Skeletal muscle satellite cell (primary cell): ENCODE data around the gene SORT1.

Experiments
- H3K27me3 ChIP-seq: 2 replicates; pipeline ENCODE4 v1.7.0; 2013; ENCODE audit warnings: low read length; ENCODE audit not compliant: control insufficient read depth, insufficient read depth
- H3K36me3 ChIP-seq: 2 replicates; pipeline ENCODE4 v1.7.0; 2013; ENCODE audit warnings: mild to moderate bottlenecking, control low read depth, low read length; ENCODE audit not compliant: insufficient read depth
- H3K4me1 ChIP-seq: 2 replicates; pipeline ENCODE4 v1.7.0; 2013; ENCODE audit warnings: low read length; ENCODE audit not compliant: control insufficient read depth, insufficient read depth
- H3K4me2 ChIP-seq: 2 replicates; pipeline ENCODE4 v1.7.0; 2013; ENCODE audit warnings: mild to moderate bottlenecking, low read length
- H3K4me3 ChIP-seq: 2 replicates; pipeline ENCODE4 v1.7.0; 2013; ENCODE audit warnings: low read length
- H3K9ac ChIP-seq: 2 replicates; pipeline ENCODE4 v1.7.0; 2013; ENCODE audit warnings: mild to moderate bottlenecking, low read depth, low read length, moderate library complexity
- H3K9me3 ChIP-seq: replicated peaks from 2 replicates; pipeline ENCODE4 v1.7.0; 2013; ENCODE audit warnings: mild to moderate bottlenecking, control low read depth, low read length

Gene SORT1

GRCh38 chr1:109274533-109275476 is 122.9 kb downstream of the SORT1 start:
- no peak overlapping the region for H3K4me3 ChIP-seq
- H3K36me3 ChIP-seq = peaks cover 13% of the 10 kb centered on the region
- H3K9ac ChIP-seq = no peak overlapping the region

DNA sequence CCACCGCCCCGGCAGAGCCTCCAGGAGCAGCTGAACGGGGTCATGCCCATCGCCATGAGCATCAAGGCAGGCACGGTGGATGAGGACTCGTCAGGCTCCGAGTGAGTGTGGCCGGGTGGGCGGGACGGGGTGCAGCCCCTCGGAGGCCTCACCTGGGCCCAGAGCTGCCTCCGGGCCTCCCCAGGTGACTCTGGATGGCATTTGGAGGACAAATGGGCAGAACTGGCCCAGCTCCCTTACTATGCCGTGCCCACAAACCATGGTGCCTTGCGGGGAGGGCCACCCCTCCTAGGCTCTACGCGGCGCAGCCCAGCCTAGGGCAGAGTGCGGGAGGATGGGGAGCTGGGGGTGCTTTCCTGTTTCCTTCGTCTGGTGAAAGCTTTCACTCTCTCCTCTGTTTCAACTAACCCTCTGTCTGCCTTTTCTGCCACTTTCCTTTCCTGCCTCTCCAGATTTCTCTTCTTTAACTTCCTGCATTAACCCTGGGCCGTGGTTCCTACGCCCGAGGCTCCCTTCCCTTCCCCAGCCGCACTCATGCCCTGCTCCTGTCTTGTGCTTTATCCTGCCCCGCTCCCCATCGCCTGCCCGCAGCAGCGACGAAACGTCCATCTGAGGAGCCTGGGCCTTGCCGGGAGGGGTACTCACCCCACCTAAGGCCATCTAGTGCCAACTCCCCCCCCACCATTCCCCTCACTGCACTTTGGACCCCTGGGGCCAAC is 124.0 kb downstream of the SORT1 start:
- no peaks in the 10 kb centered on the region for H3K9me3 ChIP-seq
- no peak overlapping the region for H3K9ac ChIP-seq
- peaks cover 10% of the 10 kb centered on the region for H3K36me3 ChIP-seq
- no peaks in the 10 kb centered on the region for H3K27me3 ChIP-seq
- peaks cover 25% of the 10 kb centered on the region for H3K4me1 ChIP-seq
- no peak overlapping the region for H3K4me2 ChIP-seq
- no peak overlapping the region for H3K4me3 ChIP-seq

More at GRCh38 chr1:109274533-109275476, 122.9 kb downstream of the SORT1 start:
- Histone ChIP-seq H3K4me1 (peaks cover 25% of the 10 kb centered on the region), H3K4me2 (no peak overlapping the region), H3K27me3 (no peaks in the 10 kb centered on the region), H3K9me3 (no peaks in the 10 kb centered on the region)

DNA sequence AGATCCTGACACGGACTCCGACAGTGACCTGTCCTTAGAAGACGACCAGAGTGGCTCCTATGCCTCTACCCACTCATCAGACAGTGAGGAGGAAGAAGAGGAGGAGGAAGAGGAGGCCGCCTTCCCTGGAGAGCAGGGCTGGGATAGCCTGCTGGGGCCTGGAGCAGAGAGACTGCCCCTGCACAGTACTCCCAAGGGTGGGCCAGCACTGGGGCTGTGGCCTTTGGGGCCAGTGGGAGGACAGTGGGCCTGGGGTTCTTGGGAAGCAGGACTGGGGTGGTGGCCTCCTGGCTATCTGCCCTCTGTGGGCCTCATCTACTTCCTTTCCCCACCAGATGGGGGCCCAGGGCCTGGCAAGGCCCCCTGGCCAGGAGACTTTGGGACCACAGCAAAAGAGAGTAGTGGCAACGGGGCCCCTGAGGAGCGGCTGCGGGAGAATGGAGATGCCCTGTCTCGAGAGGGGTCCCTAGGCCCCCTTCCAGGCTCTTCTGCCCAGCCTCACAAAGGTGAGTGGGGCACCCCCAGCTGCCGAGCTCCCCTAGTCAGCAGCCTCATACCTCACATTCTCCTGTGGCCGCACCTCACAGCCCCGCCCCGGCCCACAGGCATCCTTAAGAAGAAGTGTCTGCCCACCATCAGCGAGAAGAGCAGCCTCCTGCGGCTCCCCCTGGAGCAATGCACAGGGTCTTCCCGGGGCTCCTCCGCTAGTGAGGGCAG is 124.7 kb downstream of the SORT1 start:
- no peak overlapping the region for H3K4me3 ChIP-seq

GRCh38 chr1:109272021-109272799 is 125.5 kb downstream of the SORT1 start:
- Histone ChIP-seq H3K4me3 (no peak overlapping the region), H3K27me3 (no peaks in the 10 kb centered on the region), H3K4me1 (peaks cover 25% of the 10 kb centered on the region), H3K36me3 (no peaks in the 10 kb centered on the region), H3K4me2 (no peak overlapping the region), H3K9me3 (no peaks in the 10 kb centered on the region), H3K9ac (no peak overlapping the region)

More for the DNA sequence above, 124.7 kb downstream of the SORT1 start:
- no peaks in the 10 kb centered on the region for H3K9me3 ChIP-seq
- no peak overlapping the region for H3K4me2 ChIP-seq
- H3K9ac ChIP-seq = no peak overlapping the region
- H3K4me1 ChIP-seq = peaks cover 25% of the 10 kb centered on the region
- H3K27me3 ChIP-seq = no peaks in the 10 kb centered on the region
- peaks cover 3% of the 10 kb centered on the region for H3K36me3 ChIP-seq

GRCh38 chr1:109271458-109271857 is 126.3 kb downstream of the SORT1 start:
- Histone ChIP-seq H3K27me3 (no peaks in the 10 kb centered on the region), H3K4me1 (peaks cover 25% of the 10 kb centered on the region), H3K9ac (no peak overlapping the region), H3K9me3 (no peaks in the 10 kb centered on the region), H3K4me3 (no peak overlapping the region), H3K36me3 (no peaks in the 10 kb centered on the region), H3K4me2 (no peak overlapping the region)

- no peak overlapping the region for H3K9ac ChIP-seq
- H3K4me3 ChIP-seq = no peak overlapping the region
- peaks cover 19% of the 10 kb centered on the region for H3K4me1 ChIP-seq
- H3K9me3 ChIP-seq = no peaks in the 10 kb centered on the region
- no peaks in the 10 kb centered on the region for H3K27me3 ChIP-seq
- H3K4me2 ChIP-seq = no peak overlapping the region
- no peaks in the 10 kb centered on the region for H3K36me3 ChIP-seq
Observed at GRCh38 chr1:109270623-109271317, 126.9 kb downstream of the SORT1 start.

DNA sequence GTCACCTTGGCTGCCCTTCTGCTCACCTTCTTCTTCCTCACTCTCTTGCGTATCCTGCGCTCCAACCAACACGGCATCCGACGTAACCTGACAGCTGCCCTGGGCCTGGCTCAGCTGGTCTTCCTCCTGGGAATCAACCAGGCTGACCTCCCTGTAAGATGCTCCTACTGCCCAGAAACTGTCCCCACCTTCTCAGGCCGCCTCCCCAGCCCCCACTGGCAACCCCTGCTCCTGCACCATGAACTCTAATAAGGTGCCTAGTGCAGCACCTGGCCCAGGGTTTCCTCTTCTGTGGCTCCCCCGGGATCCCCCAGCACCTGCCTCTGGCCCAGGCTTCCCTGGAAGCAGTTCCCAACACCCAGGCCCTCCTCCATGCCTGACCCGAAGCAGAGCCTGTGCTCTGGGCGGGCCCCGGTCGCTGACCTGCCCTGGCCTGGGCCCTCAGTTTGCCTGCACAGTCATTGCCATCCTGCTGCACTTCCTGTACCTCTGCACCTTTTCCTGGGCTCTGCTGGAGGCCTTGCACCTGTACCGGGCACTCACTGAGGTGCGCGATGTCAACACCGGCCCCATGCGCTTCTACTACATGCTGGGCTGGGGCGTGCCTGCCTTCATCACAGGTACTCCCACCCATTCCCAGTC is 127.6 kb downstream of the SORT1 start:
- H3K27me3 ChIP-seq = no peaks in the 10 kb centered on the region
- H3K36me3 ChIP-seq = no peaks in the 10 kb centered on the region
- no peaks in the 10 kb centered on the region for H3K9me3 ChIP-seq
- H3K4me3 ChIP-seq = no peak overlapping the region
- H3K9ac ChIP-seq = no peak overlapping the region
- H3K4me1 ChIP-seq = peaks cover 12% of the 10 kb centered on the region
- H3K4me2 ChIP-seq = no peak overlapping the region

DNA sequence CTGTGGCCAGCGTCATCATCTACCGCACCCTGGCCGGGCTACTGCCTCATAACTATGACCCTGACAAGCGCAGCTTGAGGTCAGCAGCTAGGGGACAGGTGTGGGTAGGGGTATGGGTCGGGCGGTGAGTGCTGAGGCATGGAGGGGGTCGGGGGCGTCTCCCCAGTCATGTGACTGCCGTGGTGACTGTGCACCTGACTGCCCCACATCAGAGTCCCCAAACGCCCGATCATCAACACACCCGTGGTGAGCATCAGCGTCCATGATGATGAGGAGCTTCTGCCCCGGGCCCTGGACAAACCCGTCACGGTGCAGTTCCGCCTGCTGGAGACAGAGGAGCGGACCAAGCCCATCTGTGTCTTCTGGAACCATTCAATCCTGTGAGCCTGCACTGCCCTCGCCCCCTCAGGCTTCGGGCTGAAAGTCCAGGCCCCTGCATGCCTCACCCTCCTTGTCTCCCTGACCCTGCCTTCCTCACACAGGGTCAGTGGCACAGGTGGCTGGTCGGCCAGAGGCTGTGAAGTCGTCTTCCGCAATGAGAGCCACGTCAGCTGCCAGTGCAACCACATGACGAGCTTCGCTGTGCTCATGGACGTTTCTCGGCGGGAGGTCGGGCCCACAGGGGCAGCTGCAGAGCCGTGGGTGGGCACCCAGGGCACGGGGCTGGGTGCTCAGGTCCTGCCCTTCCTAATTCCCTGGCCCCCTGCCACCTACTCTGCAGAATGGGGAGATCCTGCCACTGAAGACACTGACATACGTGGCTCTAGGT is 128.3 kb downstream of the SORT1 start:
- Histone ChIP-seq H3K4me1 (peaks cover 10% of the 10 kb centered on the region), H3K4me3 (no peak overlapping the region), H3K36me3 (no peaks in the 10 kb centered on the region), H3K4me2 (no peak overlapping the region), H3K9ac (no peak overlapping the region), H3K27me3 (no peaks in the 10 kb centered on the region), H3K9me3 (no peaks in the 10 kb centered on the region)

- Histone ChIP-seq H3K36me3 (no peaks in the 10 kb centered on the region), H3K4me1 (peaks cover 10% of the 10 kb centered on the region), H3K9me3 (no peaks in the 10 kb centered on the region), H3K4me3 (no peak overlapping the region), H3K4me2 (no peak overlapping the region), H3K27me3 (no peaks in the 10 kb centered on the region), H3K9ac (no peak overlapping the region)
Observed at GRCh38 chr1:109268431-109269211, 129.1 kb downstream of the SORT1 start.
